Activated CD8-positive, alpha-beta T cell treated with anti-CD3 and anti-CD28 coated beads for 36 hours (primary cell): Measurements from ENCODE around the gene VWA1. TPM values are rescaled to one million over a fixed set of nuclear protein-coding genes. Genes with fewer than 3 reads are reported as not detected.
"Not testable (repeated sequence)": the region's sequence is repeated elsewhere in the genome, so short reads cannot be mapped to it uniquely, and the experiment has no call there.

Experiments
- ATAC-seq: fragments of 200-7000 bp; cut with Tn5 transposase; one replicate; pipeline ENCODE4 v1.10.0; 2021; ENCODE audit warnings: mild to moderate bottlenecking, moderate library complexity
- CTCF ChIA-PET: fragments of 350-600 bp; sonication (Branson Sonifier 250); formaldehyde crosslinking; loops from one replicate; lab custom pipeline; 2021; ENCODE audit warnings: antibody characterized with exemption; lab: Charles Lee
- POLR2A ChIA-PET: fragments of 350-600 bp; sonication (Branson Sonifier 250); formaldehyde crosslinking; loops from one replicate; lab custom pipeline; 2021; ENCODE audit warnings: antibody characterized with exemption; lab: Charles Lee
- DNase-seq: peaks from one replicate; pipeline ENCODE4 v3.0.0-alpha.2; 2020
- H3K27ac Mint-ChIP-seq: one replicate; pipeline ENCODE4 v1.8.0; 2021; ENCODE audit warnings: mild to moderate bottlenecking, mixed read lengths
- H3K27me3 Mint-ChIP-seq: one replicate; pipeline ENCODE4 v1.8.0; 2021; ENCODE audit warnings: mixed read lengths
- H3K36me3 Mint-ChIP-seq: one replicate; pipeline ENCODE4 v1.8.0; 2021; ENCODE audit warnings: low read depth, mixed read lengths
- H3K4me1 Mint-ChIP-seq: one replicate; pipeline ENCODE4 v1.8.0; 2021; ENCODE audit warnings: low read depth, mixed read lengths
- H3K4me3 Mint-ChIP-seq: one replicate; pipeline ENCODE4 v1.8.0; 2021; ENCODE audit warnings: mild to moderate bottlenecking, moderate library complexity, mixed read lengths
- H3K9me3 Mint-ChIP-seq: one replicate; pipeline ENCODE4 v1.8.0; 2021; ENCODE audit warnings: mixed read lengths
- intact Hi-C: fragments of 100-400 bp; cut with micrococcal nuclease; formaldehyde crosslinking; loops from one replicate; pipeline ENCODE4 v1.10.0; 2022
- total RNA-seq, 2 experiments: library from RNA; stranded (reverse); gene quantifications; one replicate each; pipeline ENCODE4 v1.2.3, GENCODE V29; 2021
- TF ChIP-seq, protein P1 (sequence below): fragments of 200-600 bp; IDR thresholded peaks from one replicate; pipeline ENCODE4 v1.8.0; 2022; ENCODE audit warnings: antibody characterized with exemption, mild to moderate bottlenecking

Gene VWA1
- total RNA-seq, 2 experiments from 2014 or later: 0.72 to 0.97 TPM

DNA sequence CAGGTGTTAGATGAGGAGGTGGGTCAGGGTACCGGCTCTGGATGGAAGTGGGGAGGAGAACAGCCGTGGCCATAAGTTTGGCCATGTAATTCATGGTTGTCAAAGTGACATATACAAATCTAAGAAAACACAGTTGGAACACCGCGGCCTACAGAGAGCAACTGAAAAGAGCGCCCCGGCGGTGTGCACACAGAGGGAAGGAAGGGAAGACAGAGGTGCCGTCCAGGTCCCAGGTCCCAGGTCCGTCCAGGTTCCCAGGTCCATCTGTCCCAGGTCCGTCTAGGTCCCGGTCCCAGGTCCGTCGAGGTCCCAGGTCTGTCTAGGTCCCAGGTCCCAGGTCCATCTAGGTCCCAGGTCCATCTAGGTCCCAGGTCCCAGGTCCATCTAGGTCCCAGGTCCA, 23.9 kb upstream of the VWA1 start:
- DNase-seq: no peak
- intact Hi-C loops: no loop called here
- no peak for ATAC-seq
- TF ChIP-seq, protein P1, sequence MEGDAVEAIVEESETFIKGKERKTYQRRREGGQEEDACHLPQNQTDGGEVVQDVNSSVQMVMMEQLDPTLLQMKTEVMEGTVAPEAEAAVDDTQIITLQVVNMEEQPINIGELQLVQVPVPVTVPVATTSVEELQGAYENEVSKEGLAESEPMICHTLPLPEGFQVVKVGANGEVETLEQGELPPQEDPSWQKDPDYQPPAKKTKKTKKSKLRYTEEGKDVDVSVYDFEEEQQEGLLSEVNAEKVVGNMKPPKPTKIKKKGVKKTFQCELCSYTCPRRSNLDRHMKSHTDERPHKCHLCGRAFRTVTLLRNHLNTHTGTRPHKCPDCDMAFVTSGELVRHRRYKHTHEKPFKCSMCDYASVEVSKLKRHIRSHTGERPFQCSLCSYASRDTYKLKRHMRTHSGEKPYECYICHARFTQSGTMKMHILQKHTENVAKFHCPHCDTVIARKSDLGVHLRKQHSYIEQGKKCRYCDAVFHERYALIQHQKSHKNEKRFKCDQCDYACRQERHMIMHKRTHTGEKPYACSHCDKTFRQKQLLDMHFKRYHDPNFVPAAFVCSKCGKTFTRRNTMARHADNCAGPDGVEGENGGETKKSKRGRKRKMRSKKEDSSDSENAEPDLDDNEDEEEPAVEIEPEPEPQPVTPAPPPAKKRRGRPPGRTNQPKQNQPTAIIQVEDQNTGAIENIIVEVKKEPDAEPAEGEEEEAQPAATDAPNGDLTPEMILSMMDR: no peak
- Mint-ChIP-seq H3K27me3 (no peaks in the 10 kb centered on the region), H3K27ac (no peak overlapping the region), H3K4me3 (no peak overlapping the region), H3K4me1 (peaks cover 14% of the 10 kb centered on the region), H3K36me3 (peaks cover 16% of the 10 kb centered on the region), H3K9me3 (no peaks in the 10 kb centered on the region)
- ChIA-PET CTCF (no interaction called here), POLR2A (interaction anchor here (1.0 to 1.3 kb wide), 2 partner anchors 12 kb away, joined by 3 to 5 read pairs; partner anchors contain the start of gene CCNL2)

DNA sequence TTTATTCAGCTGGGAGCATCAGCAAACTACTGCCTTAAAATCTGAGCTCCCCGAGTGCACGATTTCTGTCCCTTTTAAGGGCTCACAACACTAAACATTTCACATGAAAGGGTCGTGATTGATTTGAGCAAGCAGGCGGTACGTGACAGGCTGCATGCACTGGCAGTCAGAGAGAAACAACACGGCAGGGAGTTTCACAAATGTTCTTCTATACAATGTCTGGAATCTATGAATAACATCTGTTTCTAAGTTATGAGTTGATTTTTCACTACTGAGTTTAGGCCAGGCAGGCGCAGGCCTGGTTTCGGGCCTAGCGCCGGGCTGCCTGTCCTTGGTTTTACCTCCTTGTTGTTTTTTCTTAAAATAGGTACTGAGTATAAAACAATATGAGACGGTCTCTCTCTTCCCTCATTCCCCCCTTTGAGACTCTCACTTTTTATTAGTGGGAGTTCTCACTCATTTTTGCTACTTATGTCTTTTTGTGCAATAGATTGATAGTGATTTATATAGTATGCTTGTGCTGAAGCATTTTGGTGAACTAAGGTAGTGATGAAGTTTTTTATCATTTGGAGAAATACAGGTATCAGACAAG, 23.1 kb upstream of the VWA1 start:
- H3K4me1 Mint-ChIP-seq: peaks cover 14% of the 10 kb centered on the region
- ATAC-seq, H3K27me3 Mint-ChIP-seq, CTCF ChIA-PET, intact Hi-C loops, H3K4me3 Mint-ChIP-seq, DNase-seq, H3K9me3 Mint-ChIP-seq, H3K27ac Mint-ChIP-seq: not testable (repeated sequence)
- POLR2A ChIA-PET: interaction anchor here (1.0 kb wide), 1 partner anchor 13 kb away, joined by 3 read pairs; the partner anchor contains the start of gene CCNL2
- peaks cover 12% of the 10 kb centered on the region for H3K36me3 Mint-ChIP-seq

DNA sequence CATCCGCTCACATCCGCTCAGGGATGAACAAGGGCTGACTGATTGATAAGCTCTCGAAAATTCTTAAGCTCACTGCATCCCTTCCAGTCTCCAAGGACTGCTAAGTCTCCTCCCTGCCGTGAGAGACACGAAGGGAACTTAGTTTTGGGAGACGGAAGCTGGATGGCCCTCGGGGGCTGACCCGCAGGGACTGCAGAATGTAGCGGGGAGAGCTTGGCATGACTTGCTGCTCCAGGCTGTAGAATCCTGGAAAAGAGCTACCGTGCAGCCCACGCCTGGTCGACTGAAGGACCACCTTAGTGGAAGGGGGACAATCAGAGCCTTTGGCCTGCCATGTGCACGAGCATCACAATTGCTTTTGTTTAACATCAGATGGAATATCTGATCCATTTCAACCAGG, 19.7 kb upstream of the VWA1 start:
- Mint-ChIP-seq H3K36me3 (no peaks in the 10 kb centered on the region), H3K4me1 (peaks cover 9% of the 10 kb centered on the region), H3K4me3 (no peak overlapping the region), H3K9me3 (no peaks in the 10 kb centered on the region), H3K27ac (no peak overlapping the region), H3K27me3 (peaks cover 1% of the 10 kb centered on the region)
- ATAC-seq (no peak), DNase-seq (no peak)
- intact Hi-C loops: no loop called here
- POLR2A ChIA-PET: interaction anchor here (0.6 to 1.3 kb wide), 2 partner anchors 17 to 375 kb away, joined by 3 to 6 read pairs; partner anchors contain the start of gene CCNL2
- CTCF ChIA-PET: interaction anchor here (0.8 to 1.8 kb wide), 4 partner anchors 13 to 25 kb away, joined by 3 to 7 read pairs (median 4); no protein-coding TSS in a partner anchor
- TF ChIP-seq, protein P1: no peak

DNA sequence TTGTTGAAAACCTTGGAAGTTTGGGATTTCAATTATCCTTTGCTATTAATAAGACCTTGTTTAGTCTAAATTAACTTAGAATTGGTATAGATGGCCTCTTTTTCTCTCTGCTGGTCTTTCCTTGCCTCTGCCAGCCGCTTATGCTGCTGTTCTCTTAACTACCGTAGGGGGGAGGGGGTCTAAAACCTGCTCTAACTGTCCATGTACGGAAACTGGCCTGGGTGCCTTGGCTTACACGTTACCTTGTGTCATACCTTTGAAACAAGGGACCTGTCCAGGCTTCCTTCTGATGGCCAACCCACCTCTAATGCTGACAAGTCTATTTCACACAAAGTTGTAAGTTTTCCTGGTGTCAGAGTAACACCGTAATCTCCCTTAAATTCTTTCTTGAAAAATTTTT, 18.1 kb upstream of the VWA1 start:
- H3K4me1 Mint-ChIP-seq, POLR2A ChIA-PET, H3K27ac Mint-ChIP-seq, CTCF ChIA-PET, DNase-seq, ATAC-seq, H3K36me3 Mint-ChIP-seq, H3K9me3 Mint-ChIP-seq, intact Hi-C loops, H3K27me3 Mint-ChIP-seq, H3K4me3 Mint-ChIP-seq: not testable (repeated sequence)

DNA sequence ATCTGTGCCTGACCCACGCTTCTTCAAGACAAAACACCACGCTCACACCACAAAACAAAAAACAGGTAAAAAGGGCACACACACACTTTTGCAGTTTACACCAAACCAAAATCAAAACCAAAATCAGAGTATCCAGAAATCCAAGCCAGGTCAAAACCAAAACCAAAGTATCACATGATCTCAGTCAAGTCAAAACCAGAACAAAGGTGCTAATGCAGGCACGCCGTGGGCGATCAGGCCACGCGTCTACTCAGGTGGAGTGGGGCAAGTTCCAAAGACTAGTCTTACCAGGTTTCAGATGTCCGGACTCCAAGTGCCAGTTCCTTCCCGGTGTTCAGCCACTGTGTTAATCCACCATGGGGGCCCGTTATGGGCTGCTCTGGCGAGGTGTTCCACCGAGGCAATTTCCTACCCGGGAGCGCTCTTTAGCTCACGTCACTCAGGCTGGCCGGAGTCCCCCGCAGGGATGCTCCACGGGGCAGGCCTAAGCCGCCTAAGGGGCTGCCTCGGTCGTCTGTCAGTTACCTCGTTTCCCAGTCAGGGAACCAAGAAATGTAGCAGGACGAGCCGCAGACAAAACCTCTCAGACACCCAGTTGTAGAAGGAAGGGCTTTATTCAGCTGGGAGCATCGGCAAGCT, 17.5 kb upstream of the VWA1 start:
- DNase-seq, H3K36me3 Mint-ChIP-seq, H3K27me3 Mint-ChIP-seq, H3K27ac Mint-ChIP-seq, intact Hi-C loops, H3K4me3 Mint-ChIP-seq, CTCF ChIA-PET, ATAC-seq, H3K9me3 Mint-ChIP-seq: not testable (repeated sequence)
- H3K4me1 Mint-ChIP-seq: peaks cover 14% of the 10 kb centered on the region
- POLR2A ChIA-PET: interaction anchor here (1.4 kb wide), 1 partner anchor 10 kb away, joined by 6 read pairs; the partner anchor contains the start of gene MRPL20

DNA sequence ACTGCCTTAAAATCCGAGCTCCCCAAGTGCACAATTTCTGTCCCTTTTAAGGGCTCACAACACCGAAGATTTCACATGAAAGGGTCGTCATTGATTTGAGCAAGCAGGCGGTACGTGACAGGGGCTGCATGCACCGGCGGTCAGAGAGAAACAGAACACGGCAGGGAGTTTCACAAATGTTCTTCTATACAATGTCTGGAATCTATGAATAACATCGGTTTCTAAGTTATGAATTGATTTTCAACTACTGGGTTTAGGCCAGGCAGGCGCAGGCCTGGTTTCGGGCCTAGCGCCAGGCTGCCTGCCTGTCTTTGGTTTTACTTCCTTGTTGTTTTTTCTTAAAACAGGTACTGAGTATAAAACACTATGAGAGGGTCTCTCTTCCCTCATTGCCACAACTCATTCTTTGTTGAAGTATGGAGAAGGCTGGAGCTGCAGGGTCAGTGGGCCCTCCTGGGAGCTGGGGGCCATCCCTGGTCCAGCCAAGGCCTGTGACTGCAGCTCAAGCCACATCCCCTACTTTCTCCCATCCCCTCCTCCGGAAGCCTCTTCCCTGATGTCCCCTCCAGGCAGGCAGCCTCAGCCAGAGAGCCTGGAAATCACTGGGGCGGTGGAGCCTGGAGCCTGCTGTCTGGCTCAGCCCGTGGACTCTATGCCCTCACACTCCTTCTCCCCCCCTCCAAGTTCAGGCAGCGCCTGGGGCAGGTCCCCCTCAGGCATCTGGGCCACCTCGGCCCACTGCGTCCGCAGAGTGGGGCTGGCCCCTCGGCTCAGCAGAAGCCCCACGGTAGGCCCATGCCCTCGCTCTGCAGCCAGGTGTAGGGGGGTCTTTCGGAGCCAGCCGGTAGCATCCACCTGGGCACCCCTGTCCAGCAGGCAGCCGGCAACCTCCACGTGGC, 16.8 kb upstream of the VWA1 start:
- DNase-seq (no peak), ATAC-seq (no peak)
- ChIA-PET CTCF (no interaction called here), POLR2A (interaction anchor here (1.4 kb wide), 1 partner anchor 11 kb away, joined by 6 read pairs; the partner anchor contains the start of gene MRPL20)
- peaks cover 11% of the 10 kb centered on the region for H3K27me3 Mint-ChIP-seq
- TF ChIP-seq, protein P1: no peak
- intact Hi-C loops: no loop called here
- H3K36me3 Mint-ChIP-seq: no peaks in the 10 kb centered on the region
- H3K27ac Mint-ChIP-seq: no peak overlapping the region
- peaks cover 17% of the 10 kb centered on the region for H3K4me1 Mint-ChIP-seq
- H3K4me3 Mint-ChIP-seq: no peak overlapping the region
- no peaks in the 10 kb centered on the region for H3K9me3 Mint-ChIP-seq
